Esophagus muscularis mucosa (tissue), 4 donors: ENCODE results near the gene PLXNC1. TPM values are rescaled to one million over a fixed set of nuclear protein-coding genes. Genes with fewer than 3 reads are reported as not detected.
A peak's percentile ranks its signal among the peaks of the same experiment; 100 is the strongest.

Source experiments
- DNase-seq: peaks from one replicate; pipeline ENCODE4 v3.0.0-alpha.2; 2017; ENCODE audit errors: extremely low spot score
- H3K27ac ChIP-seq, 4 donors: fragments of 200-600 bp; sonication (generic); replicated peaks in 1 of 4; 1 replicate in 3 of 4; 2 replicates in 1 of 4; pipeline ENCODE4 v1.5.1; 2016 to 2019; ENCODE audit warnings: mild to moderate bottlenecking in 1 of 4
- H3K27me3 ChIP-seq, 4 donors: fragments of 200-600 bp; sonication (generic); one replicate each; pipeline versions ENCODE4 v1.5.1 to v1.6.0; 2016 to 2019
- H3K36me3 ChIP-seq, 4 donors: fragments of 200-600 bp; sonication (generic); one replicate each; pipeline ENCODE4 v1.5.1; 2016 to 2019
- H3K4me1 ChIP-seq, 4 donors: fragments of 200-600 bp; sonication (generic); one replicate each; pipeline ENCODE4 v1.5.1; 2016 to 2019
- H3K4me3 ChIP-seq, 4 donors: fragments of 200-600 bp; sonication (generic); 1 replicate in 2 of 4; 2 replicates in 2 of 4; pipeline ENCODE4 v1.5.1; 2016 to 2019; ENCODE audit warnings: mild to moderate bottlenecking in 4 of 4, moderate library complexity in 1 of 4
- H3K9me3 ChIP-seq, 4 donors: fragments of 200-600 bp; sonication (generic); 1 replicate in 3 of 4; 2 replicates in 1 of 4; pipeline ENCODE4 v1.5.1; 2016 to 2019
- CTCF ChIP-seq, 3 experiments: fragments of 200-600 bp in 2 of 3; fragments of 450-650 bp in 1 of 3; sonication (generic) in 2 of 3; IDR thresholded peaks; one replicate each; pipeline ENCODE4 v1.5.1; 2017 to 2019; ENCODE audit warnings: antibody characterized with exemption in 3 of 3, mild to moderate bottlenecking in 2 of 3, moderate library complexity in 1 of 3
- EP300 ChIP-seq: sonication (generic); formaldehyde crosslinking; IDR thresholded peaks from one replicate; pipeline ENCODE4 v1.6.1; 2017; ENCODE audit warnings: antibody characterized with exemption
- POLR2A ChIP-seq: fragments of 450-650 bp; IDR thresholded peaks from one replicate; pipeline ENCODE4 v1.6.1; 2017; ENCODE audit warnings: antibody characterized with exemption, moderate library complexity, mild to moderate bottlenecking, low read depth
- POLR2AphosphoS5 ChIP-seq, 2 donors: sonication (generic); formaldehyde crosslinking; IDR thresholded peaks; one replicate each; pipeline ENCODE4 v1.6.1; 2017; ENCODE audit warnings: antibody characterized with exemption in 2 of 2
- WGBS: methylation state at CpG from one replicate; pipeline ENCODE4 v1.1.5; 2018; 5-methylcytosine and 5-hydroxymethylcytosine counted together
- intact Hi-C: fragments of 100-400 bp; cut with DNase I; formaldehyde crosslinking; loops from one replicate; pipeline ENCODE4 v1.15.1; 2023
- total RNA-seq, 4 donors: library from RNA; depleted of rRNA; stranded (reverse); fragments of >200 nt; gene quantifications; one replicate each; pipeline versions ENCODE4 v1.1.0 to v1.2.1, GENCODE V29; 2016

PLXNC1 gene
- total RNA-seq, 4 donors from 2014 or later: 4.0 to 12.3 (median 7.4) TPM

- Histone ChIP-seq H3K9me3 (no peaks in the 10 kb centered on the region), H3K27ac (no peak overlapping the region), H3K36me3 (no peaks in the 10 kb centered on the region), H3K4me1 (no peaks in the 10 kb centered on the region), H3K4me3 (no peak overlapping the region), H3K27me3 (no peaks in the 10 kb centered on the region)
- peak; percentile 80 for DNase-seq
- TF ChIP-seq CTCF (IDR thresholded peaks at IDR 0.05) (no peak), POLR2A (no peak), EP300 (no peak), POLR2AphosphoS5 (IDR thresholded peaks at IDR 0.05) (no peak)
- WGBS: 97% methylated on average over 2 of the region's 2 CpGs
- intact Hi-C loops: no loop called here
Observed at GRCh38 chr12:94227066-94227465, 78.7 kb downstream of the PLXNC1 start.

- Histone ChIP-seq H3K4me3 (no peak overlapping the region), H3K27ac (no peak overlapping the region), H3K27me3 (no peaks in the 10 kb centered on the region), H3K9me3 (no peaks in the 10 kb centered on the region), H3K36me3 (no peaks in the 10 kb centered on the region), H3K4me1 (no peaks in the 10 kb centered on the region)
- intact Hi-C loops: no loop called here
- TF ChIP-seq CTCF (IDR thresholded peaks at IDR 0.05): no peak
- TF ChIP-seq POLR2AphosphoS5 (IDR thresholded peaks at IDR 0.05): no peak
- TF ChIP-seq EP300: no peak
- TF ChIP-seq POLR2A: no peak
- DNase-seq: peak; percentile 7
- WGBS: 93% methylated on average over 8 of the region's 8 CpGs
Observed at GRCh38 chr12:94228488-94228907, 80.1 kb downstream of the PLXNC1 start.

GRCh38 chr12:94229902-94230301 lies 81.5 kb downstream of the PLXNC1 start:
- no peaks in the 10 kb centered on the region for H3K9me3 ChIP-seq
- H3K27ac ChIP-seq: no peak overlapping the region
- H3K4me3 ChIP-seq: no peak overlapping the region
- TF ChIP-seq POLR2A (no peak), CTCF (IDR thresholded peaks at IDR 0.05) (no peak), EP300 (no peak), POLR2AphosphoS5 (IDR thresholded peaks at IDR 0.05) (no peak)
- H3K4me1 ChIP-seq: no peaks in the 10 kb centered on the region
- WGBS: 82% methylated on average over 4 of the region's 4 CpGs
- no peak for DNase-seq
- no peaks in the 10 kb centered on the region for H3K27me3 ChIP-seq
- no peaks in the 10 kb centered on the region for H3K36me3 ChIP-seq
- intact Hi-C loops: no loop called here

- H3K9me3 ChIP-seq: no peaks in the 10 kb centered on the region
- H3K36me3 ChIP-seq: no peaks in the 10 kb centered on the region
- H3K4me1 ChIP-seq: no peaks in the 10 kb centered on the region
- WGBS: 78% methylated on average over 2 of the region's 2 CpGs
- H3K27me3 ChIP-seq: no peaks in the 10 kb centered on the region
- no peak overlapping the region for H3K4me3 ChIP-seq
- peak; percentile 14 for DNase-seq
- intact Hi-C loops: no loop called here
- no peak for TF ChIP-seq POLR2A
- TF ChIP-seq POLR2AphosphoS5 (IDR thresholded peaks at IDR 0.05): no peak
- no peak for TF ChIP-seq EP300
- no peak for TF ChIP-seq CTCF (IDR thresholded peaks at IDR 0.05)
- no peak overlapping the region for H3K27ac ChIP-seq
Observed at GRCh38 chr12:94230357-94230905, 82.1 kb downstream of the PLXNC1 start.

GRCh38 chr12:94231709-94232108 lies 83.3 kb downstream of the PLXNC1 start:
- 81% methylated on average over 3 of the region's 3 CpGs for WGBS
- peak; percentile 37 for DNase-seq
- intact Hi-C loops: no loop called here
- Histone ChIP-seq H3K4me1 (no peaks in the 10 kb centered on the region), H3K27ac (no peak overlapping the region), H3K4me3 (no peak overlapping the region), H3K27me3 (no peaks in the 10 kb centered on the region), H3K9me3 (no peaks in the 10 kb centered on the region), H3K36me3 (no peaks in the 10 kb centered on the region)
- TF ChIP-seq POLR2A (no peak), EP300 (no peak), CTCF (IDR thresholded peaks at IDR 0.05) (no peak), POLR2AphosphoS5 (IDR thresholded peaks at IDR 0.05) (no peak)
